WTC11 (cell line): ENCODE results near the gene ESYT1.

Experiments used
- CBFB ChIP-seq: sonication (generic); formaldehyde crosslinking; IDR thresholded peaks from 2 replicates; pipeline ENCODE4 v1.8.1; 2022; ENCODE audit warnings: mild to moderate bottlenecking, low read depth, missing genetic modification reagents
- CREB1 ChIP-seq: sonication (generic); formaldehyde crosslinking; IDR thresholded peaks from 2 replicates; pipeline ENCODE4 v1.8.0; 2023; ENCODE audit warnings: mild to moderate bottlenecking, missing genetic modification reagents
- CTCF ChIP-seq: fragments of 200-600 bp; IDR thresholded peaks from 2 replicates; pipeline ENCODE4 v1.8.0; 2022; ENCODE audit warnings: antibody characterized with exemption
- JUN ChIP-seq: sonication (generic); formaldehyde crosslinking; IDR thresholded peaks from 2 replicates; pipeline ENCODE4 v1.8.0; 2023; ENCODE audit warnings: mild to moderate bottlenecking, missing genetic modification reagents
- MAX ChIP-seq: sonication (generic); formaldehyde crosslinking; IDR thresholded peaks from 2 replicates; pipeline ENCODE4 v1.8.0; 2022; ENCODE audit warnings: mild to moderate bottlenecking, missing genetic modification reagents
- MLX ChIP-seq: sonication (generic); formaldehyde crosslinking; IDR thresholded peaks from 2 replicates; pipeline ENCODE4 v1.8.1; 2023; ENCODE audit warnings: mild to moderate bottlenecking, missing genetic modification reagents, moderate library complexity
- NFE2L1 ChIP-seq: sonication (generic); formaldehyde crosslinking; IDR thresholded peaks from 2 replicates; pipeline ENCODE4 v1.8.1; 2023; ENCODE audit warnings: missing genetic modification reagents
- PRDM15 ChIP-seq: sonication (generic); formaldehyde crosslinking; IDR thresholded peaks from 2 replicates; pipeline ENCODE4 v1.8.0; 2022; ENCODE audit warnings: missing genetic modification reagents
- SP1 ChIP-seq: sonication (generic); formaldehyde crosslinking; conservative IDR thresholded peaks from 2 replicates; pipeline ENCODE4 v1.8.1; 2022; ENCODE audit warnings: missing genetic modification reagents
- USF2 ChIP-seq: sonication (generic); formaldehyde crosslinking; IDR thresholded peaks from 2 replicates; pipeline ENCODE4 v1.8.1; 2023; ENCODE audit warnings: mild to moderate bottlenecking, missing genetic modification reagents, moderate library complexity
- ZMAT4 ChIP-seq: fragments of 250-450 bp; sonication (Bioruptor Pico); IDR thresholded peaks from 2 replicates; pipeline ENCODE4 v1.9.0; 2021; ENCODE audit warnings: mild to moderate bottlenecking
- ZNF138 ChIP-seq: sonication (generic); formaldehyde crosslinking; conservative IDR thresholded peaks from 2 replicates; pipeline ENCODE4 v1.8.1; 2022; ENCODE audit warnings: mild to moderate bottlenecking, moderate library complexity, missing genetic modification reagents

GRCh38 chr12:56087220-56087619, 40.8 kb upstream of the ESYT1 start:
- TF ChIP-seq NFE2L1 (CRISPR knock-in tag) (no peak), PRDM15 (CRISPR knock-in tag) (no peak), CREB1 (no peak), CTCF (no peak), ZNF138 (CRISPR knock-in tag) (no peak), CBFB (CRISPR knock-in tag) (no peak), ZMAT4 (CRISPR knock-in tag) (no peak), MAX (CRISPR knock-in tag) (no peak), SP1 (CRISPR knock-in tag) (no peak), USF2 (CRISPR knock-in tag) (no peak), JUN (no peak), MLX (CRISPR knock-in tag) (no peak)
